22Rv1 (cell line): Measurements from ENCODE around the gene NR1H2.

ENCODE experiments used
- ZFX ChIP-seq: fragments of 450-650 bp; IDR thresholded peaks from 2 replicates; pipeline ENCODE4 v1.6.1; 2017; ENCODE audit warnings: antibody characterized with exemption, borderline replicate concordance
- TF ChIP-seq, protein P1 (sequence below): fragments of 450-650 bp; IDR thresholded peaks from 2 replicates; pipeline ENCODE4 v1.5.1; 2017; ENCODE audit warnings: mild to moderate bottlenecking

GRCh38 chr19:50414864-50415660 is 38.8 kb downstream of the NR1H2 start:
- TF ChIP-seq, protein P1, sequence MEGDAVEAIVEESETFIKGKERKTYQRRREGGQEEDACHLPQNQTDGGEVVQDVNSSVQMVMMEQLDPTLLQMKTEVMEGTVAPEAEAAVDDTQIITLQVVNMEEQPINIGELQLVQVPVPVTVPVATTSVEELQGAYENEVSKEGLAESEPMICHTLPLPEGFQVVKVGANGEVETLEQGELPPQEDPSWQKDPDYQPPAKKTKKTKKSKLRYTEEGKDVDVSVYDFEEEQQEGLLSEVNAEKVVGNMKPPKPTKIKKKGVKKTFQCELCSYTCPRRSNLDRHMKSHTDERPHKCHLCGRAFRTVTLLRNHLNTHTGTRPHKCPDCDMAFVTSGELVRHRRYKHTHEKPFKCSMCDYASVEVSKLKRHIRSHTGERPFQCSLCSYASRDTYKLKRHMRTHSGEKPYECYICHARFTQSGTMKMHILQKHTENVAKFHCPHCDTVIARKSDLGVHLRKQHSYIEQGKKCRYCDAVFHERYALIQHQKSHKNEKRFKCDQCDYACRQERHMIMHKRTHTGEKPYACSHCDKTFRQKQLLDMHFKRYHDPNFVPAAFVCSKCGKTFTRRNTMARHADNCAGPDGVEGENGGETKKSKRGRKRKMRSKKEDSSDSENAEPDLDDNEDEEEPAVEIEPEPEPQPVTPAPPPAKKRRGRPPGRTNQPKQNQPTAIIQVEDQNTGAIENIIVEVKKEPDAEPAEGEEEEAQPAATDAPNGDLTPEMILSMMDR = peak; percentile 93
- no peak for TF ChIP-seq ZFX
